VCaP (cell line): ENCODE results near the gene PSMC2.
A peak's percentile ranks its signal among the peaks of the same experiment; 100 is the strongest.

Source experiments
- H3K27ac ChIP-seq: fragments of 450-650 bp; 2 replicates; pipeline ENCODE4 v1.5.1; 2017
- TF ChIP-seq, protein P1 (sequence below): fragments of 450-650 bp; conservative IDR thresholded peaks from 2 replicates; pipeline ENCODE4 v1.5.1; 2017; ENCODE audit warnings: mild to moderate bottlenecking, moderate library complexity

The PSMC2 gene

DNA sequence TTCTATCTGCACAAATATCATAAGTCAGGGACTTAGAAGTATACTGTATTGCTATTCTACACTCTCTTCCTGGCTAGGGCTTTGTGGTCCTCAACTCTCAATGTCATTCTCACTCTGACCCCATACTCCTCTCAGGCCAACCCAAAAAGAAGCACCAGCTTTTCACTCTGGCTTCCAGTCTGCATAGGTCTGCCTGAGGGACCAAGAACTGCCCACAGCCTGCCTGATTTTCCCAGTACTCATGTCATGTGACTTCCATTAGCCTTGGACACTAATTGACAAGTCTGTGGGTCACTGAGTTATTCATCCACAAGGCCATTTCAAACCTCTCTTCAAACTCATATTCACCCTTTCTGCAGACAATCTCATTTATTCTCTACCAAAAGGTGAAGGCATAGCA, 30.4 kb upstream of the PSMC2 start:
- no peak overlapping the region for H3K27ac ChIP-seq
- TF ChIP-seq, protein P1, sequence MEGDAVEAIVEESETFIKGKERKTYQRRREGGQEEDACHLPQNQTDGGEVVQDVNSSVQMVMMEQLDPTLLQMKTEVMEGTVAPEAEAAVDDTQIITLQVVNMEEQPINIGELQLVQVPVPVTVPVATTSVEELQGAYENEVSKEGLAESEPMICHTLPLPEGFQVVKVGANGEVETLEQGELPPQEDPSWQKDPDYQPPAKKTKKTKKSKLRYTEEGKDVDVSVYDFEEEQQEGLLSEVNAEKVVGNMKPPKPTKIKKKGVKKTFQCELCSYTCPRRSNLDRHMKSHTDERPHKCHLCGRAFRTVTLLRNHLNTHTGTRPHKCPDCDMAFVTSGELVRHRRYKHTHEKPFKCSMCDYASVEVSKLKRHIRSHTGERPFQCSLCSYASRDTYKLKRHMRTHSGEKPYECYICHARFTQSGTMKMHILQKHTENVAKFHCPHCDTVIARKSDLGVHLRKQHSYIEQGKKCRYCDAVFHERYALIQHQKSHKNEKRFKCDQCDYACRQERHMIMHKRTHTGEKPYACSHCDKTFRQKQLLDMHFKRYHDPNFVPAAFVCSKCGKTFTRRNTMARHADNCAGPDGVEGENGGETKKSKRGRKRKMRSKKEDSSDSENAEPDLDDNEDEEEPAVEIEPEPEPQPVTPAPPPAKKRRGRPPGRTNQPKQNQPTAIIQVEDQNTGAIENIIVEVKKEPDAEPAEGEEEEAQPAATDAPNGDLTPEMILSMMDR = no peak

DNA sequence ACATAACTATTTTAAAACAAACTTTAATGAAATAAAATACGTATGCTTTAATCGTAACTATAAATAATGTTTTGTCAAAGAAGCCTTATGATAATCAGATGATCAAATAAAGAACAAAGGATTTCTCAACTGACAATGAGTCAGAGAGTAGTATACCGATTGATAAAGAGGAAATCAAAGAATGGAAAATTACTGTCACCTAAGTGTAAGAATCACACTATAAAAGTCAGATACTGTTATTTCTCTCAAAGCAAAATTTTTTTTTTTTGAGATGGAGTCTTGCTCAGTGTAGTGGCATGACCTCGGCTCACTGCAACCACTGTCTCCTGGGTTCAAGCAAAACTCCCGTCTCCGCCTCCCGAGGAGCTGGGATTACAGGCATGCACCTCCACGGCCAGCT, 21.7 kb upstream of the PSMC2 start:
- TF ChIP-seq, protein P1 = no peak
- H3K27ac ChIP-seq = no peak overlapping the region

GRCh38 chr7:103336761-103337160, 10.7 kb upstream of the PSMC2 start:
- TF ChIP-seq, protein P1 = no peak
- no peak overlapping the region for H3K27ac ChIP-seq

- TF ChIP-seq, protein P1 = no peak
- no peak overlapping the region for H3K27ac ChIP-seq
Observed at GRCh38 chr7:103338864-103339263, 8.6 kb upstream of the PSMC2 start.

GRCh38 chr7:103341466-103341865, 6.0 kb upstream of the PSMC2 start:
- TF ChIP-seq, protein P1 = no peak
- no peak overlapping the region for H3K27ac ChIP-seq

- peak overlapping the region; percentile 93 for H3K27ac ChIP-seq
- TF ChIP-seq, protein P1 = no peak
Observed at GRCh38 chr7:103343332-103343731, 4.1 kb upstream of the PSMC2 start.

DNA sequence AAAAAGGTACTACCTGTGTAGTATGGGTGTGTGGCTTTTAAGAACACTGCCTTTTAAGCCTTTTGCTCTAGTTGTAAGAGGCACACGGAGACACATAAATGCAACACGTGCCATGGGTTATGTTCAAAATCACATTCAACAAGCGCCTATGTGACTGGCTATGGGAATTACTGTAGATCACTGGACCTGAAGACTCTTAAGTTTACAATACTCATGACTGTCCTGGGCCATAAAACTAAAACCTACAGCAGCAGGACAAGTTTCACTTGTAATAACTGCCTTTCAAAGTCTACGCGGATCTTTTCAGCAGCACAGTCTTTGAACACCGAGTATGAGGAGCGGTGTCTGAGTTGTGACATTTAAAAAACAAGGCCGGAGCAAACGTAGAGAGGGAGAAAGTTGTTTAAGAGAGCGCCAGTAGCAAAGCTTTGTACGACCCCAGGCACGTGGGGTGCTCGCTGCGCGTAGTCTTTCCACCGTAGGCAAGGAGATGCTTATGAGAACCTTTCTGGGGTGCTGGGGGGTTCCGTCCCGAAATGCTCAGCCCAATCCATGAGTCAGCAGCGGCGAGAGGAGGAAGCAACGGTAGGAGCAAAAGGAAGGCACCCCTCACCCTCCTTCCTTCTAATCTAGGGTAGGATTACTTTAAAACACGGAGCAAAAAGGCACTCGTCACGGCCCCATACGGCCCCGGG, 3.5 kb upstream of the PSMC2 start:
- H3K27ac ChIP-seq = peak overlapping the region; percentile 93
- TF ChIP-seq, protein P1 = no peak
